HG03575 (cell line): Measurements from ENCODE around the gene ARTN.

Experiments
- ATAC-seq: cut with Tn5 transposase; IDR thresholded peaks from one replicate; pipeline ENCODE4 v1.9.1; 2021; ENCODE audit not compliant: unreplicated experiment, insufficient number of reproducible peaks, low FRiP score; ENCODE audit errors: extremely low read depth

The ARTN gene

GRCh38 chr1:43980255-43981134, 46.9 kb downstream of the ARTN start:
- ATAC-seq, result no peak

- no peak for ATAC-seq
Observed at GRCh38 chr1:43981135-43981491, 47.5 kb downstream of the ARTN start.

GRCh38 chr1:43981636-43982035, 48.0 kb downstream of the ARTN start:
- no peak for ATAC-seq

- ATAC-seq, result no peak
Observed at GRCh38 chr1:43982241-43982640, 48.6 kb downstream of the ARTN start.

- ATAC-seq, result no peak
Observed at GRCh38 chr1:43982808-43983207, 49.2 kb downstream of the ARTN start.

GRCh38 chr1:43983253-43983899, 49.8 kb downstream of the ARTN start:
- no peak for ATAC-seq

- no peak for ATAC-seq
Observed at GRCh38 chr1:43984855-43985254, 51.3 kb downstream of the ARTN start.

- no peak for ATAC-seq
Observed at GRCh38 chr1:43985984-43986595, 52.5 kb downstream of the ARTN start.

- no peak for ATAC-seq
Observed at GRCh38 chr1:43986712-43987111, 53.1 kb downstream of the ARTN start.
